Measurements from ENCODE around the gene KIFAP3. TPM values are rescaled to one million over a fixed set of nuclear protein-coding genes. Genes with fewer than 3 reads are reported as not detected.

Gene KIFAP3
- total and polyA plus RNA-seq, 2 of the 8 experiments (the other 6 are each of a cell fraction or from before 2014, with no cell fraction given): 1.3 to 3.2 TPM

DNA sequence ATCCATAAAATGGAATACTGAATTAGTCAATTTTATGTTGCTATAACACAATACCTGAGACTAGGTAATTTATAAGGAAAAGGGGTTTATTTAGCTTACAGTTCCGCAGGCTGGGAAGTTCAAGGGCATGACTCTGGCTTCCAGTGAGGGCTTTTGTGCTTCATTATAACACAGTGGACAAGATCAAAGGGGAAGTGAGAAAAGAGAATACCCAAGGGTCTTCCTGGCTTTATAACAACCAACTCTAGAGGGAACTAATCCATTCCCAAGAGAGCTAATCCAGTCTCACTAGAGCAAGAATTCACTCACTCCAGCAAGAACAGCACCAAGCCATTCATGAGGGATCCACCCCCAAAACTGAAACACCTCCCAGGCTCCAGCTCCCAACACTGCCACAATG lies 3.1 kb downstream of the KIFAP3 start:
- Histone ChIP-seq H3K18ac (ENCODE audit: extremely low read depth, low read length) (no peak overlapping the region), H2BK20ac (ENCODE audit: low read length) (no peak overlapping the region), H3K4me3 (ENCODE audit: extremely low read depth in 1 of 4, insufficient read depth in 2 of 4, low read depth in 3 of 4, low read length in 4 of 4) (no peak overlapping the region), H3K9ac (replicated peaks in 1 of 4; ENCODE audit: extremely low read depth in 1 of 4, low read depth in 3 of 4, low read length in 3 of 4) (no peak overlapping the region), H2BK120ac (replicated peaks; ENCODE audit: low read depth, low read length) (no peak overlapping the region), H3K56ac (replicated peaks; ENCODE audit: insufficient read length, low read depth, low read length) (no peak overlapping the region), H3K79me1 (ENCODE audit: low read depth, low read length) (no peaks in the 10 kb centered on the region), H4K91ac (replicated peaks; ENCODE audit: insufficient read length, low read length) (no peak overlapping the region), H2AFZ (ENCODE audit: low read length) (no peak overlapping the region), H3K79me2 (ENCODE audit: control insufficient read depth in 1 of 2, insufficient read depth in 2 of 2, low read length in 2 of 2) (no peaks in the 10 kb centered on the region), H2BK5ac (ENCODE audit: low read depth, low read length) (no peak overlapping the region), H3K4me2 (ENCODE audit: insufficient read depth in 1 of 2, low read depth in 2 of 2, low read length in 2 of 2) (no peak overlapping the region), H2BK12ac (ENCODE audit: low read depth, low read length) (no peak overlapping the region), H2AK5ac (ENCODE audit: low read depth, low read length) (no peak overlapping the region), H4K5ac (ENCODE audit: insufficient read length, low read depth, low read length) (no peak overlapping the region), H4K8ac (ENCODE audit: extremely low read depth, insufficient read depth, low read length) (no peak overlapping the region), H3K27me3 (replicated peaks in 1 of 4; ENCODE audit: control insufficient read depth in 3 of 4, extremely low read depth in 1 of 4, insufficient read depth in 3 of 4, low read length in 3 of 4) (no peaks in the 10 kb centered on the region), H3K23ac (ENCODE audit: insufficient read length) (no peak overlapping the region), H3K9me3 (ENCODE audit: insufficient read depth in 2 of 2, low read depth in 1 of 2, low read length in 1 of 2) (no peaks in the 10 kb centered on the region), H3K23me2 (ENCODE audit: low read depth, low read length) (peaks cover 4% of the 10 kb centered on the region; the same call in 1 of the 2 replicates), H3K4ac (replicated peaks; ENCODE audit: insufficient read length, low read depth, low read length) (no peak overlapping the region), H3K4me1 (replicated peaks in 1 of 4; ENCODE audit: control insufficient read depth in 3 of 4, insufficient read depth in 4 of 4, low read length in 3 of 4) (no peaks in the 10 kb centered on the region; a peak in 1 of 7 replicates), H3K27ac (ENCODE audit: low read depth, low read length) (no peak overlapping the region), H3K14ac (ENCODE audit: insufficient read length) (no peak overlapping the region), H4K20me1 (replicated peaks in 1 of 2; ENCODE audit: control insufficient read depth in 1 of 2, insufficient read depth in 2 of 2, low read length in 2 of 2) (no peaks in the 10 kb centered on the region), H2BK15ac (ENCODE audit: low read length) (no peak overlapping the region), H3K36me3 (ENCODE audit: control insufficient read depth in 2 of 4, insufficient read depth in 4 of 4, low read length in 3 of 4) (no peaks in the 10 kb centered on the region)
- POLR2A ChIA-PET (ENCODE audit: partially characterized antibody): no interaction called here
- FAIRE-seq: no peak
- CTCF ChIA-PET (ENCODE audit: partially characterized antibody): no interaction called here
- WGBS, 2 experiments (ENCODE audit: extremely low coverage in 1 of 2, insufficient coverage in 1 of 2, insufficient read length in 1 of 2, insufficient replicate concordance in 2 of 2, low coverage in 1 of 2, low lambda C conversion rate in 2 of 2, missing lambda C conversion rate in 1 of 2): 86% methylated on average over 1 of the region's 1 CpG; no CpG with 5 or more reads in 1 of the 2 experiments
- DNase-seq (ENCODE audit: low read depth in 1 of 2, low spot score in 2 of 2): no peak
- TF ChIP-seq MAFK (IDR thresholded peaks at IDR 0.05; ENCODE audit: low read depth, low read length) (no peak), CHD2 (IDR thresholded peaks at IDR 0.05; ENCODE audit: low read length) (no peak), NANOG (IDR thresholded peaks at IDR 0.05; ENCODE audit: insufficient read depth, low read depth, low read length, poor library complexity, severe bottlenecking) (no peak), SIX5 (IDR thresholded peaks at IDR 0.05; ENCODE audit: low read depth, low read length) (no peak), RBBP5 (IDR thresholded peaks at IDR 0.05; ENCODE audit: borderline replicate concordance, low read depth, low read length) (no peak), BCL11A (IDR thresholded peaks at IDR 0.05; ENCODE audit: low read depth in 2 of 2, low read length in 2 of 2) (no peak), POU5F1 (IDR thresholded peaks at IDR 0.05; ENCODE audit: low read depth, low read length) (no peak), CEBPB (IDR thresholded peaks at IDR 0.05; ENCODE audit: low read depth, low read length) (no peak), PHF8 (conservative IDR thresholded peaks at IDR 0.05; ENCODE audit: low read depth, low read length) (no peak), EP300 (IDR thresholded peaks at IDR 0.05; ENCODE audit: borderline replicate concordance in 1 of 2, low read depth in 2 of 2, low read length in 2 of 2) (no peak), FOSL1 (IDR thresholded peaks at IDR 0.05; ENCODE audit: insufficient read depth, low read depth, low read length) (no peak)
- TF ChIP-seq, protein P1, sequence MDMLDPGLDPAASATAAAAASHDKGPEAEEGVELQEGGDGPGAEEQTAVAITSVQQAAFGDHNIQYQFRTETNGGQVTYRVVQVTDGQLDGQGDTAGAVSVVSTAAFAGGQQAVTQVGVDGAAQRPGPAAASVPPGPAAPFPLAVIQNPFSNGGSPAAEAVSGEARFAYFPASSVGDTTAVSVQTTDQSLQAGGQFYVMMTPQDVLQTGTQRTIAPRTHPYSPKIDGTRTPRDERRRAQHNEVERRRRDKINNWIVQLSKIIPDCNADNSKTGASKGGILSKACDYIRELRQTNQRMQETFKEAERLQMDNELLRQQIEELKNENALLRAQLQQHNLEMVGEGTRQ (IDR thresholded peaks at IDR 0.05; ENCODE audit: low read length): no peak

All from H1 (cell line).